Activated CD4-positive, alpha-beta T cell treated with anti-CD3 and anti-CD28 coated beads for 1 hour (primary cell): ENCODE data around the gene CEP19.
"Not testable (repeated sequence)": the region's sequence is repeated elsewhere in the genome, so short reads cannot be mapped to it uniquely, and the experiment has no call there.

ENCODE experiments used
- DNase-seq: peaks from one replicate; pipeline ENCODE4 v3.0.0-alpha.2; 2020

Gene CEP19

GRCh38 chr3:196711838-196712513 lies at the start of gene CEP19, which contains the start of gene PIGX:
Gene CEP19, minus strand, starts transcription at chr3:196712250. Its CDS starts 3,593 bp downstream, at chr3:196708657.
Gene PIGX, plus strand, starts transcription at chr3:196712377.
- peak; percentile 82 for DNase-seq

- DNase-seq = no peak
These were observed 46.1 kb upstream of the CEP19 start for GRCh38 chr3:196757876-196758739.

GRCh38 chr3:196756732-196757131 lies 44.7 kb upstream of the CEP19 start:
- no peak for DNase-seq

GRCh38 chr3:196754091-196754981 lies 42.3 kb upstream of the CEP19 start:
- no peak for DNase-seq

- DNase-seq = no peak
These were observed 41.2 kb upstream of the CEP19 start for GRCh38 chr3:196753201-196753600.

- DNase-seq = no peak
These were observed 37.1 kb upstream of the CEP19 start for GRCh38 chr3:196749125-196749524.

- not testable (repeated sequence) for DNase-seq
These were observed 31.5 kb upstream of the CEP19 start for GRCh38 chr3:196743569-196743968.

GRCh38 chr3:196741249-196741889 lies 29.3 kb upstream of the CEP19 start:
- no peak for DNase-seq

- no peak for DNase-seq
These were observed 28.6 kb upstream of the CEP19 start for GRCh38 chr3:196740481-196741248.

GRCh38 chr3:196739671-196740480 lies 27.8 kb upstream of the CEP19 start, which contains the start of gene PAK2:
Gene PAK2, plus strand, starts transcription at chr3:196739857. Its CDS starts 42,790 bp downstream, at chr3:196782647.
- peak; percentile 86 for DNase-seq

GRCh38 chr3:196737655-196738054 lies 25.6 kb upstream of the CEP19 start:
- DNase-seq = no peak

GRCh38 chr3:196736670-196737374 lies 24.8 kb upstream of the CEP19 start:
- no peak for DNase-seq

GRCh38 chr3:196735751-196736150 lies 23.7 kb upstream of the CEP19 start:
- DNase-seq = no peak

- no peak for DNase-seq
These were observed 15.0 kb upstream of the CEP19 start for GRCh38 chr3:196726788-196727675.

- no peak for DNase-seq
These were observed 9.0 kb upstream of the CEP19 start for GRCh38 chr3:196721097-196721496.

- DNase-seq = not testable (repeated sequence)
These were observed 5.1 kb upstream of the CEP19 start for GRCh38 chr3:196717162-196717561.

- DNase-seq = peak; percentile 53
These were observed 714 bp upstream of the CEP19 start for GRCh38 chr3:196712514-196713413.

- DNase-seq = no peak
These were observed 3.6 kb downstream of the CEP19 start for GRCh38 chr3:196708467-196708866.
